Peyer's patch (tissue), 4 donors: Measurements from ENCODE around the gene PRKD1. TPM values are rescaled to one million over a fixed set of nuclear protein-coding genes. Genes with fewer than 3 reads are reported as not detected.

Source experiments
- DNase-seq, 3 donors: peaks; one replicate each; pipeline ENCODE4 v3.0.0-alpha.2; 2017 to 2019
- H3K27ac ChIP-seq, 4 donors: fragments of 200-600 bp; sonication (generic); one replicate each; pipeline ENCODE4 v1.5.1; 2016 to 2019
- H3K27me3 ChIP-seq, 2 donors: fragments of 200-600 bp; sonication (generic); one replicate each; pipeline ENCODE4 v1.5.1; 2019
- H3K36me3 ChIP-seq, 3 donors: fragments of 200-600 bp; sonication (generic); one replicate each; pipeline ENCODE4 v1.5.1; 2016 to 2019
- H3K4me1 ChIP-seq, 4 donors: fragments of 200-600 bp; sonication (generic); one replicate each; pipeline ENCODE4 v1.5.1; 2016 to 2019
- H3K4me3 ChIP-seq, 4 donors: fragments of 200-600 bp; sonication (generic); 1 replicate in 3 of 4; 2 replicates in 1 of 4; pipeline ENCODE4 v1.5.1; 2016 to 2019; ENCODE audit warnings: mild to moderate bottlenecking in 1 of 4
- H3K9me3 ChIP-seq, 4 donors: fragments of 200-600 bp; sonication (generic); one replicate each; pipeline ENCODE4 v1.5.1; 2016 to 2019; ENCODE audit warnings: mild to moderate bottlenecking in 1 of 4
- POLR2A ChIP-seq, 2 donors: fragments of 450-650 bp; IDR thresholded peaks; one replicate each; pipeline ENCODE4 v1.5.1; 2017; ENCODE audit warnings: antibody characterized with exemption in 2 of 2, mild to moderate bottlenecking in 2 of 2, moderate library complexity in 2 of 2
- total RNA-seq, 4 donors: library from RNA; depleted of rRNA; stranded (reverse); fragments of >200 nt; gene quantifications; one replicate each; pipeline ENCODE4 v1.1.0, GENCODE V29; 2016
- TF ChIP-seq, protein P1 (sequence below), 6 experiments: fragments of 450-650 bp in 4 of 6; fragments of 200-600 bp in 2 of 6; sonication (generic) in 1 of 6; IDR thresholded peaks; one replicate each; pipeline ENCODE4 v1.5.1; 2017 to 2019; ENCODE audit warnings: antibody characterized with exemption in 6 of 6, mild to moderate bottlenecking in 3 of 6, moderate library complexity in 1 of 6

The PRKD1 gene
- total RNA-seq, 4 donors from 2014 or later: 0.88 to 5.0 (median 3.6) TPM

DNA sequence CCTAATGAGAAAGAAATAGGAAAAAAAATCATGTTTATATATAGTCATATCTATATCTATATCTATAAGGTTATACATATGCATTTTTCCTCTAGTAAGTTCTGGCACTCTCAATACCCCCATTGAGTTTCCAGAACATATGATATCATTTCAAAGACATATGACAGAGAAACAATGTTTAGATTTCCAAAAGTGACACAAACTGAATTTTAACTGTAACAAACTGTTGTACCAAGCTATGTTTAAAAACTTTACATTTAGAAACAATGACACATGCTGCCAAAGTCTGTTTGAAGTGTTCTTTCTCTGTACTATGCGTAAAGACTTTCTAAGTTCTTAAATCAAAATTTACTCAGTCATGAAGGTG, 171.6 kb downstream of the PRKD1 start:
- no peaks in the 10 kb centered on the region for H3K27me3 ChIP-seq
- H3K4me1 ChIP-seq: no peaks in the 10 kb centered on the region
- TF ChIP-seq, protein P1, sequence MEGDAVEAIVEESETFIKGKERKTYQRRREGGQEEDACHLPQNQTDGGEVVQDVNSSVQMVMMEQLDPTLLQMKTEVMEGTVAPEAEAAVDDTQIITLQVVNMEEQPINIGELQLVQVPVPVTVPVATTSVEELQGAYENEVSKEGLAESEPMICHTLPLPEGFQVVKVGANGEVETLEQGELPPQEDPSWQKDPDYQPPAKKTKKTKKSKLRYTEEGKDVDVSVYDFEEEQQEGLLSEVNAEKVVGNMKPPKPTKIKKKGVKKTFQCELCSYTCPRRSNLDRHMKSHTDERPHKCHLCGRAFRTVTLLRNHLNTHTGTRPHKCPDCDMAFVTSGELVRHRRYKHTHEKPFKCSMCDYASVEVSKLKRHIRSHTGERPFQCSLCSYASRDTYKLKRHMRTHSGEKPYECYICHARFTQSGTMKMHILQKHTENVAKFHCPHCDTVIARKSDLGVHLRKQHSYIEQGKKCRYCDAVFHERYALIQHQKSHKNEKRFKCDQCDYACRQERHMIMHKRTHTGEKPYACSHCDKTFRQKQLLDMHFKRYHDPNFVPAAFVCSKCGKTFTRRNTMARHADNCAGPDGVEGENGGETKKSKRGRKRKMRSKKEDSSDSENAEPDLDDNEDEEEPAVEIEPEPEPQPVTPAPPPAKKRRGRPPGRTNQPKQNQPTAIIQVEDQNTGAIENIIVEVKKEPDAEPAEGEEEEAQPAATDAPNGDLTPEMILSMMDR (IDR thresholded peaks at IDR 0.05): no peak
- H3K4me3 ChIP-seq: no peak overlapping the region
- H3K9me3 ChIP-seq: no peaks in the 10 kb centered on the region
- H3K27ac ChIP-seq: no peak overlapping the region
- DNase-seq: no peak
- no peaks in the 10 kb centered on the region for H3K36me3 ChIP-seq

DNA sequence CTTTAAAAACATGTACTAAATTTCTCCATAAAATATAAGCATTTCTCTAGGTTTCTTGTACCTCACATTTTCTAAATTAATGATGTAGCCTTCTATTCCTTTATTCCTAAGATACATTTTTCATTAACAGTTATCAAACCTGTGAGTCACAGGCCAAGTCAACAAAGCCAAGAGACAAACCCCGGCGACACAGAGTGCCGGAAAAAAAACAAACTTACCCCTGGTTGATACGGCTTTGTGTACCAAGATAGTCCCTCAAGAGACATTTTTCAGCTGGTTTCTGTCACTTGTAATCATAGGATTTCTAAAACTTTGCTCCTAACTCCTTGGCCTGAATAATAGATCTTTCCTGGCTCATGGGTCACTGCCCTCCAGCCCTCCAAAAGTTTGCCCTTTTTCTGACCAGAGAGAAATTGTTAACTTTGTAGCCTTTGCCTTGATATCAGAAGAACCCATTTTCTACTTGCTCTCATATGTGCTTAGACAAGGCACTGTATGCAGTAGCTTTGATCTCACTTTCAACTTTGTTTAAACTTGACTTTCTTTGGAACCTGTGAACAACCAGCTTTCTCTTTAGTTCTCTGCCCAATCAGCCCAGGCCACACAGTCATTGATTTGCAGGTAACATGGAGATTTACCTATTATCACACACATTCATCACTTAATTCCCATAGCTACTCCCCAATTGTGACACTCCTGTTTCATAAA, 172.2 kb downstream of the PRKD1 start:
- Histone ChIP-seq H3K36me3 (no peaks in the 10 kb centered on the region), H3K27ac (no peak overlapping the region), H3K4me1 (no peaks in the 10 kb centered on the region), H3K9me3 (no peaks in the 10 kb centered on the region), H3K4me3 (no peak overlapping the region), H3K27me3 (no peaks in the 10 kb centered on the region)
- no peak for TF ChIP-seq POLR2A (IDR thresholded peaks at IDR 0.05)
- TF ChIP-seq, protein P1 (IDR thresholded peaks at IDR 0.05): no peak
- DNase-seq: no peak

DNA sequence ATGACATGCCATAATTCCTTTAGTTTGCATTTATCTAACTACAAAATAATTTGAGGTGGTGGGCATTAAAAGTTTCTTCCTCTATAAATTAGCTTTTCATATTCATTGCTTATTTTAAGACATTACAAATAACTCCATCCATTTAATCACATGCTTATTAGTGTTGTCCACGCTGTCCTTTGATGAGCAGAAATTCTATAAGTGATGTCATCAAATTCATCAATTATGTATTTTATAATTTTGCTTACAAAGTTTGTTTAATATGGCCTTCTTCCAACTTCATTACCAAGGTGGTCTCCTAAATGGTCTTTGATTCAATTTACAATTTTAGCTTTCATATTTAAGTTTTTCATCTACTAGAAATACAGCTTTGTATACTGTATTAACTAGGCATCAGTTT, 173.5 kb downstream of the PRKD1 start:
- TF ChIP-seq POLR2A (IDR thresholded peaks at IDR 0.05): no peak
- TF ChIP-seq, protein P1 (IDR thresholded peaks at IDR 0.05): no peak
- no peaks in the 10 kb centered on the region for H3K36me3 ChIP-seq
- no peak overlapping the region for H3K4me3 ChIP-seq

DNA sequence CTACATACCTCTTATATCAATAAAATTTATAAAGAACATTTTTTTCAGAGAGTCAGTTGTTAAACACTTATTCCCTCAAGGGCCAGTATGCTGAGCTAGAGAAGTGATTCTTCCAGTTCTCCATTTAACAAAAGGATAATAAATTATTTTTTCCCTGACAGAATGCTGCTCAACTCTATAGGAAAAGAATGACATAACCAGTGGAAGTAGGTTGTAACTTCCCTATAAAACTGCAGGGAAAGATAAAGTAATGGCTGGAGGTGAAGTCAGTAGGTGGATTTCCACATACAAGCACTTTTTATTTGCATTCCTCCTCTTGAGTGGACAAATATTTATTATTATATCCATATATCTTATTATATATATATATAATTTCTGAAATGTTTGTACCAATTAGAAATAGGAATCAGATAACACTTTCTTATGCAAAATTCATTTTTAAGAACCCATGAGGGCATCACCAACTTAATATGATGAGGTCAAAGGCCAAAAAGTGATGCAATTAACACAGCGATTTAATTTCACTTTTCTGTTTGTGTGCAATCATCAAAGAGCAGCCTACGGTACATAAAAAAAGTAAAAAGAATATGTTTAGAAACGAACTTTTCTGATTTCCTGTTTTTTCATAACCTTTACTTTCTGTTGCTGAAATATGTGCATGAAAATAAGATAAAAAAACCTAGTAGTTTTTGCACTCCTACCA, 175.3 kb downstream of the PRKD1 start:
- TF ChIP-seq, protein P1 (IDR thresholded peaks at IDR 0.05): no peak
- no peak for TF ChIP-seq POLR2A (IDR thresholded peaks at IDR 0.05)
- Histone ChIP-seq H3K9me3 (no peaks in the 10 kb centered on the region), H3K4me1 (no peaks in the 10 kb centered on the region), H3K27ac (no peak overlapping the region), H3K4me3 (no peak overlapping the region), H3K36me3 (no peaks in the 10 kb centered on the region), H3K27me3 (no peaks in the 10 kb centered on the region)
- no peak for DNase-seq

More for the DNA sequence above, 173.5 kb downstream of the PRKD1 start:
- H3K27ac ChIP-seq: no peak overlapping the region
- no peaks in the 10 kb centered on the region for H3K4me1 ChIP-seq
- H3K9me3 ChIP-seq: no peaks in the 10 kb centered on the region
- no peak for DNase-seq
- H3K27me3 ChIP-seq: no peaks in the 10 kb centered on the region

DNA sequence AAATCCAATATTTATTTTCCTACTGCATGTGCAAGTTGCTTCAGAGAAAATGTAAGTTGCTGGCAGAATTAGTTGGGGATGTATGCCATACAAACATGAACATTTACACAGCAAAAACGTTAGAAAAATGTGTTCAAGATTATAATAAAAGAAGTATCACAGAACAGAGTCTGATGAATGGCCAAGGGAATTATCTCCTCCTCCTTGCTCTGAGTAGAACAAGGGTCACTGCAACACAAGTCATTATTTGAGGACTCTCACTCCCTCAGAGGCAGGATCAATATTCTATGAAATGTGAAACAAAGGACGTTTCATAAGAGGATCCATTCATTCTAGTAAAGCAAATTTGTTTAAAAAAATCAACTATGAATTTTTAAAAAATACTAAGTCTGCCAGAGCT, 177.8 kb downstream of the PRKD1 start:
- TF ChIP-seq, protein P1 (IDR thresholded peaks at IDR 0.05): no peak
- no peak for TF ChIP-seq POLR2A (IDR thresholded peaks at IDR 0.05)
- Histone ChIP-seq H3K27ac (no peak overlapping the region), H3K4me1 (no peaks in the 10 kb centered on the region), H3K27me3 (no peaks in the 10 kb centered on the region), H3K36me3 (no peaks in the 10 kb centered on the region), H3K4me3 (no peak overlapping the region), H3K9me3 (no peaks in the 10 kb centered on the region)
- no peak for DNase-seq
